Mesendoderm (in vitro differentiated cells): ENCODE data around the gene TNIK.
A peak's percentile ranks its signal among the peaks of the same experiment; 100 is the strongest.

Experiments
- DNase-seq: peaks from one replicate; pipeline ENCODE4 v3.0.0; 2013
- H2AK5ac ChIP-seq: 2 replicates; pipeline ENCODE4 v1.6.1; 2013; ENCODE audit warnings: low read length, inconsistent platforms
- H2BK120ac ChIP-seq: 2 replicates; pipeline ENCODE4 v1.6.1; 2013; ENCODE audit warnings: low read depth, mild to moderate bottlenecking, low read length, moderate library complexity, mixed read lengths
- H2BK15ac ChIP-seq: replicated peaks from 2 replicates; pipeline ENCODE4 v1.6.1; 2013; ENCODE audit warnings: low read depth, mild to moderate bottlenecking, moderate library complexity
- H2BK5ac ChIP-seq: 2 replicates; pipeline ENCODE4 v1.6.1; 2013; ENCODE audit warnings: low read length, inconsistent platforms
- H3K18ac ChIP-seq: 2 replicates; pipeline ENCODE4 v1.6.1; 2013; ENCODE audit warnings: mild to moderate bottlenecking, low read length, mixed read lengths
- H3K23ac ChIP-seq: one replicate; pipeline ENCODE4 v1.6.1; 2013; ENCODE audit warnings: low read length
- H3K27ac ChIP-seq: 2 replicates; pipeline ENCODE4 v1.5.1; 2013; ENCODE audit warnings: low read depth, mild to moderate bottlenecking, inconsistent platforms, low read length, moderate library complexity
- H3K27me3 ChIP-seq: 2 replicates; pipeline ENCODE4 v1.6.1; 2013; ENCODE audit warnings: low read length, control low read depth, mild to moderate bottlenecking, inconsistent platforms; ENCODE audit not compliant: insufficient read depth, poor library complexity
- H3K36me3 ChIP-seq: 2 replicates; pipeline ENCODE4 v1.6.1; 2013; ENCODE audit warnings: low read length, inconsistent platforms; ENCODE audit not compliant: control insufficient read depth, insufficient read depth
- H3K4ac ChIP-seq: one replicate; pipeline ENCODE4 v1.6.1; 2013; ENCODE audit warnings: low read depth, mild to moderate bottlenecking, low read length, moderate library complexity
- H3K4me1 ChIP-seq: 2 replicates; pipeline ENCODE4 v1.6.1; 2013; ENCODE audit warnings: low read depth, low read length, inconsistent platforms; ENCODE audit not compliant: control insufficient read depth
- H3K4me2 ChIP-seq: 2 replicates; pipeline ENCODE4 v1.6.1; 2013; ENCODE audit warnings: low read length
- H3K4me3 ChIP-seq: 2 replicates; pipeline ENCODE4 v1.5.1; 2013; ENCODE audit warnings: mild to moderate bottlenecking, low read length
- H3K56ac ChIP-seq: one replicate; pipeline ENCODE4 v1.6.1; 2013; ENCODE audit warnings: low read length
- H3K79me1 ChIP-seq: 2 replicates; pipeline ENCODE4 v1.6.1; 2013; ENCODE audit warnings: low read length, inconsistent platforms
- H3K79me2 ChIP-seq: 2 replicates; pipeline ENCODE4 v1.6.1; 2013; ENCODE audit warnings: mild to moderate bottlenecking, low read length; ENCODE audit not compliant: control insufficient read depth, insufficient read depth
- H3K9ac ChIP-seq: 2 replicates; pipeline ENCODE4 v1.6.1; 2013; ENCODE audit warnings: low read length, inconsistent platforms
- H4K5ac ChIP-seq: one replicate; pipeline ENCODE4 v1.6.1; 2013; ENCODE audit warnings: low read length
- H4K8ac ChIP-seq: one replicate; pipeline ENCODE4 v1.6.1; 2013; ENCODE audit warnings: low read depth, mild to moderate bottlenecking, control low read depth, low read length, moderate library complexity
- WGBS: extraction: QIAGEN DNeasy Blood & Tissue Kit; methylation state at CpG from one replicate; pipeline ENCODE4 v1.1.7; 2013; ENCODE audit warnings: low lambda C conversion rate, missing lambda C conversion rate; ENCODE audit not compliant: insufficient coverage; ENCODE audit errors: extremely low coverage; 5-methylcytosine and 5-hydroxymethylcytosine counted together

Gene TNIK

DNA sequence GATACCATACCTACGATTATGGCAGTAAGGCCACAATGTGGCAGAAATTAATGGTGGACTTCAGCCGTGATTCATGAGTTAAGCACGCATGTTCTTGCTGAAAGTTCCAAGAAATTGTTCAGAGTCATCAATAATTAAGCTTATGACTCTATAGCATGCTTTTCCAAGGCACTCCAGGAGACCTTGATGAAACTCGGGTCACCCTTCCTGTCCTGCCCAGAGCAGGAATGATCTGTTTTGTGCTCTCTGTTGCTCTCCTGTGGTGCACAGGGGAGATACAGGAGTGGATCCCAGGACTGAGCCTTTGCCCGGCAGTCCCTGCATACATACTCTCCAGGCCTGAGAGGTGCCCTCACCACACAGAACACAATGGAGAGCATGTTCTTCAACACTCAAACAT lies 292.1 kb downstream of the TNIK start:
- Histone ChIP-seq H3K4ac (no peak overlapping the region), H3K4me2 (no peak overlapping the region), H3K27ac (no peak overlapping the region), H3K4me1 (no peaks in the 10 kb centered on the region), H2BK15ac (no peak overlapping the region), H3K27me3 (no peaks in the 10 kb centered on the region), H3K18ac (no peak overlapping the region), H3K79me1 (no peaks in the 10 kb centered on the region), H3K36me3 (no peaks in the 10 kb centered on the region), H2BK120ac (no peak overlapping the region), H3K56ac (no peak overlapping the region), H3K9ac (no peak overlapping the region), H4K8ac (no peak overlapping the region), H3K79me2 (no peaks in the 10 kb centered on the region), H2BK5ac (no peak overlapping the region), H4K5ac (no peak overlapping the region), H3K23ac (no peak overlapping the region), H3K4me3 (no peak overlapping the region), H2AK5ac (no peak overlapping the region)
- no CpG with 5 or more reads among the region's 5 CpGs for WGBS
- DNase-seq = peak; percentile 83

DNA sequence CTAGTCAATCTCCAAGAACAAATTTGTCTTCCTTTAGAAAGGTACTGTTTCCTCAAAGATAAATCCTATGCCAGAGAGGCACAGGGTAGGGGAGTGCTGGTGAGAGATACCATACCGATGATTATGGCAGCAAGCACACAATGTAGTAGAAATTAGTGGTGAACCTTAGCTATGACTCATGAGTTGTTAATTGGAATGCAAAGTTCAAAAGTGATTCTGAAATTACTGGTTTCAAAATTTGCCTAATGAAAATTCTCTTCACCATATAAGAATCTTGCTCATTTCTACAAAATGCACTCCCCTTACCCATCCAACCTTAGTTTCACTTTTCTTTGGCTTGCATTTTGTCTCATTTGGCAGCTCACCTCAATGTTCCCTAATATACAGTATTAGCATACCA lies 294.2 kb downstream of the TNIK start:
- no peak for DNase-seq
- Histone ChIP-seq H3K4me2 (no peak overlapping the region), H3K4ac (no peak overlapping the region), H2AK5ac (no peak overlapping the region), H2BK15ac (no peak overlapping the region), H3K27me3 (no peaks in the 10 kb centered on the region), H2BK120ac (no peak overlapping the region), H3K79me1 (no peaks in the 10 kb centered on the region), H4K5ac (no peak overlapping the region), H3K27ac (no peak overlapping the region), H3K4me1 (no peaks in the 10 kb centered on the region), H3K18ac (no peak overlapping the region), H3K56ac (no peak overlapping the region), H3K23ac (no peak overlapping the region), H2BK5ac (no peak overlapping the region), H3K9ac (no peak overlapping the region), H3K79me2 (no peaks in the 10 kb centered on the region), H3K36me3 (no peaks in the 10 kb centered on the region), H3K4me3 (no peak overlapping the region), H4K8ac (no peak overlapping the region)
- no CpG with 5 or more reads among the region's 1 CpG for WGBS

GRCh38 chr3:171165499-171165921 lies 294.7 kb downstream of the TNIK start:
- no peaks in the 10 kb centered on the region for H3K27me3 ChIP-seq
- H3K36me3 ChIP-seq = no peaks in the 10 kb centered on the region
- no peak overlapping the region for H3K56ac ChIP-seq
- no peak overlapping the region for H2BK15ac ChIP-seq
- no peaks in the 10 kb centered on the region for H3K79me1 ChIP-seq
- no peak overlapping the region for H2AK5ac ChIP-seq
- H3K4ac ChIP-seq = no peak overlapping the region
- H4K5ac ChIP-seq = no peak overlapping the region
- H2BK5ac ChIP-seq = no peak overlapping the region
- no peak overlapping the region for H3K9ac ChIP-seq
- no peak overlapping the region for H4K8ac ChIP-seq
- no peak overlapping the region for H3K23ac ChIP-seq
- H3K18ac ChIP-seq = no peak overlapping the region
- no peak overlapping the region for H3K27ac ChIP-seq
- H3K4me2 ChIP-seq = no peak overlapping the region
- H3K4me3 ChIP-seq = no peak overlapping the region
- H3K79me2 ChIP-seq = no peaks in the 10 kb centered on the region
- no CpG with 5 or more reads among the region's 3 CpGs for WGBS
- no peaks in the 10 kb centered on the region for H3K4me1 ChIP-seq
- H2BK120ac ChIP-seq = no peak overlapping the region
- no peak for DNase-seq

DNA sequence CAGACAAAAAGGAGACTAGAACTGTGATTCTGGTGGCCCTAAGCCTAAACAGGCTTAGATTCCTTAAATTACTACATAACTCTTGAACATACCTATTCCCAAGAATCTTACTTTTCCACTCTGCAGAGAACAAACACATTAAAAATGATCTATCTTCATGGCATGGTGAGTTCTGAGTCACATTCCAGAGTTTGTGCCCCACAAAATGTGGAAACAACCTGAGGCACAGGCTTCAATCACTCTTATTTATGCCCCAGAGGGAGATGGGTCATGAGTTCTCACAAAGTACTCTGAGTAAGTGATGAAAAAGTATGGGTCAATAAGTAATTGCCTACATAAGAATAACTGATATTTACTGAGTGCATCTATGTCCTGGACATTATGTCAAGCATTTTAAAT lies 296.1 kb downstream of the TNIK start:
- no peaks in the 10 kb centered on the region for H3K79me1 ChIP-seq

GRCh38 chr3:171163101-171164066 lies 296.8 kb downstream of the TNIK start:
- DNase-seq = peak; percentile 61
- H2BK5ac ChIP-seq = no peak overlapping the region
- H3K4me1 ChIP-seq = no peaks in the 10 kb centered on the region
- no peaks in the 10 kb centered on the region for H3K79me2 ChIP-seq
- no peak overlapping the region for H4K5ac ChIP-seq
- H3K27ac ChIP-seq = no peak overlapping the region
- no peak overlapping the region for H3K4me2 ChIP-seq
- H3K4ac ChIP-seq = no peak overlapping the region
- no peak overlapping the region for H3K18ac ChIP-seq
- no peaks in the 10 kb centered on the region for H3K36me3 ChIP-seq
- no peak overlapping the region for H3K9ac ChIP-seq
- H2AK5ac ChIP-seq = no peak overlapping the region
- H4K8ac ChIP-seq = no peak overlapping the region
- no peak overlapping the region for H2BK15ac ChIP-seq
- no peak overlapping the region for H2BK120ac ChIP-seq
- no peak overlapping the region for H3K23ac ChIP-seq
- H3K27me3 ChIP-seq = no peaks in the 10 kb centered on the region
- H3K4me3 ChIP-seq = no peak overlapping the region
- no peaks in the 10 kb centered on the region for H3K79me1 ChIP-seq
- no peak overlapping the region for H3K56ac ChIP-seq

More for the DNA sequence above, 296.1 kb downstream of the TNIK start:
- Histone ChIP-seq H2BK5ac (no peak overlapping the region), H4K8ac (no peak overlapping the region), H3K4me2 (no peak overlapping the region), H2BK120ac (no peak overlapping the region), H2BK15ac (no peak overlapping the region), H3K18ac (no peak overlapping the region), H2AK5ac (no peak overlapping the region), H3K79me2 (no peaks in the 10 kb centered on the region), H4K5ac (no peak overlapping the region), H3K9ac (no peak overlapping the region), H3K27me3 (no peaks in the 10 kb centered on the region), H3K36me3 (no peaks in the 10 kb centered on the region), H3K27ac (no peak overlapping the region), H3K4me3 (no peak overlapping the region), H3K4me1 (no peaks in the 10 kb centered on the region), H3K56ac (no peak overlapping the region), H3K23ac (no peak overlapping the region), H3K4ac (no peak overlapping the region)
- no peak for DNase-seq

DNA sequence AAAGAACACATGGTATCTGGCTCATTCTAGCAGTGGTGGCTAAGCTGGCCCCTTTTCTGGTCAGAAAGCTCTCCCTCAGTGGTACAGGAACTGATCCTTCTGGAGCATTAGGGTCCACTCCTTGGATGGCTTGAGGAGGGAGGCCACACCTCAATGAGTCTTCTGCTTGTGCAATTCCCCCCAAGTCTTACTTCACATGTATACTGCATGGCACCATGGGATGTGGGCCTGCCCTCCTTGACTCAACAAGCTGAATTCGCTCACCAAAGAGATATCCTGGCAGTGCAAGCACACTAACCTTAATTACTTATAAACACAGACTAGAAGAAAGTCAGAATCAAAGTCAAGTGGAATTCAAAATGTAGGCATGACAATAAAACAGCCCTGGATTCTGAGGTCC lies 299.9 kb downstream of the TNIK start:
- Histone ChIP-seq H2AK5ac (no peak overlapping the region), H3K9ac (no peak overlapping the region), H3K79me2 (no peaks in the 10 kb centered on the region), H4K5ac (no peak overlapping the region), H3K4ac (no peak overlapping the region), H3K4me1 (peaks cover 5% of the 10 kb centered on the region), H3K4me2 (no peak overlapping the region), H4K8ac (no peak overlapping the region), H2BK15ac (no peak overlapping the region), H2BK5ac (no peak overlapping the region), H2BK120ac (no peak overlapping the region), H3K79me1 (no peaks in the 10 kb centered on the region), H3K23ac (no peak overlapping the region), H3K36me3 (no peaks in the 10 kb centered on the region), H3K18ac (no peak overlapping the region), H3K56ac (no peak overlapping the region), H3K4me3 (no peak overlapping the region), H3K27me3 (no peaks in the 10 kb centered on the region), H3K27ac (no peak overlapping the region)
- DNase-seq = no peak
- WGBS = no CpG with 5 or more reads among the region's 1 CpG
